NCI-H2227 (cell line): ENCODE data around the gene OPCML.

ENCODE experiments used
- DNase-seq: peaks from one replicate; lab custom pipeline; 2025; ENCODE audit not compliant: unreplicated experiment; lab: John Stamatoyannopoulos, UW

OPCML gene

GRCh38 chr11:133503776-133504175, 28.5 kb downstream of the OPCML start:
- DNase-seq = no peak

DNA sequence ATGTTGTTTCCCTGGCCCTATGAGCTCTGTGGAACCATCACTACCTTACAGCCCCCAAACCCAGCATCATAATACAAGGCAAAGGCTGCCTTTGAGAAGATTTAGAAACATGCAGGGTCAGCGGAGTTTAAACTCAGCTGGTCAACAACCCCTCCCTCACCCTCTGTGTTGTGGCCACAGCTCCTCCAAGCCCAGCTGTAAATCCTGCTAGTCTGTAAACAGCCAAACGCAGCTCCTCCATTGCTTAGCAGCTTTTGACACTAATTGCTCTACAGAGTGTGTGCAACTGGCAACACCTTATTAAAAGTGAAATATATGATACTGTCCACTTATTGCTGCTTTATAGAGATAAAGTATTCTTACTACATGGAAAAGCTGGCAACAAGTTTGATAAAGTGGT, 29.1 kb downstream of the OPCML start:
- no peak for DNase-seq

- no peak for DNase-seq
Measured at GRCh38 chr11:133501643-133502539, 30.4 kb downstream of the OPCML start.

GRCh38 chr11:133500936-133501335, 31.4 kb downstream of the OPCML start:
- DNase-seq = no peak

GRCh38 chr11:133500435-133500834, 31.9 kb downstream of the OPCML start:
- DNase-seq = no peak

GRCh38 chr11:133498969-133499368, 33.3 kb downstream of the OPCML start:
- no peak for DNase-seq

DNA sequence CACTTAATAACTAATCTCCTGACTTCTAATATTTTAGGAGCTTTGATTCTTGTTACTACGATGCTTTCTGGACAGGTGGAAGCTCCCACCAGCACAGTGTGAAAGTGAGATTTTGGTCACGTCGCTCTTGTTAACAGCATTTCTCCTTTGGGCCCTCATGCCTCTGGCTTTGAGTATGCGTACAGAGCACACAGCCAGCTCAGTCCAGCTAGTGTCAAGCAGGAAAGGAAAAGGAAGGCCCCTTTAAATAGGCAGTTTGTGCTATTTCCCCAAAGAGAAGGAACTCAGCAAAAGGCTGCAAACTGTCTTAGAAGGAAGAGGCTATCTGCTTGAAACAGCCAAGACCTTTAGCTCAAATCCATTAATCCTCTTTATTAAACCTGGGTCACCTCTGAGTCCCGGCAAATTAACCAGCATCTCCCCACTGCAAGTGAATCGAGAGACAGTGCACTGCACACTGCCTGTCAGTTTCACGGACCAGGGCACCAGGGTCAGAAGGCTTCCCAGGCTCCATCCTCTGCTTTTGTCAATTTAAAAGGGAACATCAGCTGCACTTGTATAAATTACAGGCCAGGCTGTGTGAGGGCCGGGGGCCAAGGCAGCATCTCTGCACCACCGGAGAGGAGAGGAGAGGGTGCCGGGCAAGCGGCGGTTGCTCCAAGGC, 34.7 kb downstream of the OPCML start:
- DNase-seq = no peak

DNA sequence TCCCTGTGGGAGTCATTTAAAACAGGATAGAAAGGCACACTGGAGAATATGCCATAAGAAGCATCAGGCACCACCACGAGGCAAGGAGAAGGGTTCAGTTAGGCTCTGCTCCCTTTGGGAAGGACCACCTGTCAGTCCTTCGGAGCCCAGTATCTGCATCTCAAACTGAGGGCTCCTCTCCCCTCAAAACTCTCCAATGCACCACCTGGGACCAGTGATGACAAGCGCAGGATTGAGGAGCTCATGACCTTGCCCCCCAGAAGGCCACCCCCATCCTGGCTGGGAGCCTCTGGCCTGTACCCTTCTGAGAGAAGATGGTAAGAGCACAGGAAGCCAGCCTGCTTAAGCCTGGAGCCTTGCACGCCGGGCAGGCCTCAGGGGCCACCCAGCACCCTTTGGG, 39.4 kb downstream of the OPCML start:
- no peak for DNase-seq

DNA sequence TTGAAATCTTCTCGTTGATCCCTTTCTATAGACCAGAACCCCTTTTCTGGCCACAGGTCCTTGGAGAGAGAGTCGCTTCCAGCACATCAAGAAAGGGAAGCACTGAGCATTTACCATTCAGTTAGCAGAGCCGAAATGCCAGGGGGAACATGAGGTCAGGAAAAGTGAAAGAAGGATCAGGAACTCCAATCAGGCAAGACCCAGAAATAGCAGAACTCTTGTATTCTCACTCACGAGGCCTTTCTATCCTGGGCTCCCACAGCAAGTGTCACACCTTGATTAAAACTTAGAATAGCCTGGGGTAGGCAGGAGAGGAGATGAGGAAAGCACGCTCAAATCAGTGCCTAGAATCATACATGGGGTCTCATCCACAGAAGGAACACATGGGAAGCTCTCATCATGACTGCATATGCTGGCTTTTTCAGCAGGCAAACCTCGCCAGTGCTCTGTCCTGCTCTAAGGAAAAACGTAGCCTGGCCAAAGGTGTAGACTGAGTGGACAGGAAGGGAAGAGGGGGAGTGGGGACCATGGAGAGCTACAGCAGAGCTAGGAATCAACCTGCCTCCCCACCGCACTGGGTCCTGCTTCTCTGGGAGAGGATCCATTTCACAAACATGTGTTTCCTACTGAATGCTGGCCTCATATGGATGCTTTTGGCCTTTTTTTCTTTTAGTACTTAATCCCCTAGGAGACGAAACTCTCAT, 40.5 kb downstream of the OPCML start:
- no peak for DNase-seq

DNA sequence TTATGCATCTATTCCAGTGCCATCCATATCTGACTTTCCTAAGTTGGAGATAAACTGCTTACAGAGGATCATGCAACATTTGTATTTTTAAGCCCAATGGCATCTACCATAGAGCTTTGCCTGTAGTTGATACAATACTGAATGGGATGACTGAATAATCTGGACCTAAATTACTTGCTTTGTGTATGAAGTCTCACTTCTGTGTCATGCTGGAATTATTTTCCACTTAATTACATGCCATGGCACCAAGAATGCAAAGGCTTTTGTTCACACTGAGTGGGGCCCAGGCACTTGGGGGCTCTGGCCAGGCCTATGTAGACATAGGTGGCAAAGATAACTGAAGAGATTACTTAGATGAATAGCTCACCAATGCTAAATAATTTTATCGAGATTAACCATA, 51.6 kb downstream of the OPCML start:
- no peak for DNase-seq

GRCh38 chr11:133479209-133479608, 53.1 kb downstream of the OPCML start:
- no peak for DNase-seq

DNA sequence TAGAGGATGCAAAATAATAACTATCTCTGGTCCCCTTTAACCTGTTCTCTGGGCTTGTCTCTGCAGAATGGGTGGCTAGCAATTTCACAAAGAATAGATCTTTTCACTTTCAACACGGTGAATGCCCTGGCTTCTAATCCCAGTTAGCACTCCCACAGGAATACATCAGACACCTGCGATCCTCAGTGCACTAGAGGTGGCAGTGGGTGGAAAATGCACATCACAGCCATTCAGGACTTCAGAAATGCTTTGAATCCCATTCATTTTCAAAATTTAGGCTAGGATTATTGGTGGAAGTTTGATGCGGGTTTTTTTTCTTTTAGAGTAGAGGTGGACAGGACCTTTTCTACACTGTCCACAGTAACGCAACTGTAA, 55.1 kb downstream of the OPCML start:
- DNase-seq = no peak

GRCh38 chr11:133476570-133477250, 55.6 kb downstream of the OPCML start:
- DNase-seq = no peak

DNA sequence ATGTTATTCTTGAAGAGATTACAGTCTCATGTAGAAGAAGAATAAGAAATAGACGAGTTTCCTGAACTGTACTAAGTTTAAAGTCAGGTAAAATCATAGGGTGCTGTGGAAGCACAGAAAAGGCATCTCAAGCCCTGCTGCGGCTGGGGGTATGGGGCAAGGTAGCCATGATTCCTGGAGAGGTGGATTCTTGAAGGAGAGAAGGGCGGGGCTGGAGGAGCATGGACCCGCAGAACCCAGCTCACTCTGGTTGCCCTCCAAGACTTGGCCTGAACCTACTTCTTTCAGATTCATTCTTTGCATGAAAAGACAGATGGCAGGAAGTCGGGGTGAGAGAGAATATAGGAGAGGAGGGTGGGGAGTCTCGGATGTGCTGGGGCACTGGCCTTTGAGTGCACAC, 57.8 kb downstream of the OPCML start:
- no peak for DNase-seq

DNA sequence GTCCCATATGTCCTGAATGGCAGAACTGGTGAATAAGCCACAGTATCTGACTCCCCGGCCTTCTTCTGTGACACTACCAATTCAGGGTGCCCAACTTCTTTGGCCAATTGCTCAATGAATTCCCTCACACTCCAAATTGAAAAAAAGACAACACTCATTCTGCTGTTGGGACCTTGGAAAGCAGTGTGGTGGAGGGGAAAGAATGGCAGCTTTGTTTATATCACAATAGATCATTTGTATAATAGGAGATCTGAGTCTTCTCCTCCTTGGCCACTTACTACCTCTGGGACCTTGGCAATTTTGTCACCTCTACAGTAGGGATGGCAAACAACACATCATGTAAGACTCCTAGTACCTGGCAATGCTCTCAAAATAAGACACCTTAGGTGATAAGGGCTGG, 64.6 kb downstream of the OPCML start:
- no peak for DNase-seq

DNA sequence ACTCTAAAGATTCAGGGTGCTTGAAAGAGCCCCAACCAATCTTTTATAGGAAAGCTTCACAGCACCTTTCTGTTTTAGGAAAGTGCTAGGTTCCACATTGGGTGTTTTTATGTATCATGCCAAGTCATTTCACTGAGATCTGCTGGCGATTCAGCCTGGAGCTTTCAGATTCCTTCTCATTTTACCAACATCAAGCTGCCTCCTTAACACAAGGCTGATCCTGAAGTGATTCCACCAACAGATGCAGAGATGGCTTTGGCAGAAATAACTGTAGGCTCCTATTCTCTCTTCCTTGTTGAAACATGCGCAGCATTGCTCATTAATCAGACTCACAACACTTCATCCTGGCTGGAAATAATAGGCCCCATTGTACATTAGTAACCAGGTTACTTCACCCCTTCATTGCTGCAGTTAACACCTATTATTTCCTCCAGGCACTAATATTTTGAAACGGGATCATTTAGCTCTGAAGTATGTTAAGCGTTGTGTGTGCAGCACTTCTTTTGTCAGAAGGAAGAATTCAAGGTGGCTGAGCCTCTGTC, 89.0 kb downstream of the OPCML start:
- DNase-seq = peak; percentile 13

- DNase-seq = no peak
Measured at GRCh38 chr11:133441964-133442660, 90.2 kb downstream of the OPCML start.

- no peak for DNase-seq
Measured at GRCh38 chr11:133425992-133426391, 106.3 kb downstream of the OPCML start.

DNA sequence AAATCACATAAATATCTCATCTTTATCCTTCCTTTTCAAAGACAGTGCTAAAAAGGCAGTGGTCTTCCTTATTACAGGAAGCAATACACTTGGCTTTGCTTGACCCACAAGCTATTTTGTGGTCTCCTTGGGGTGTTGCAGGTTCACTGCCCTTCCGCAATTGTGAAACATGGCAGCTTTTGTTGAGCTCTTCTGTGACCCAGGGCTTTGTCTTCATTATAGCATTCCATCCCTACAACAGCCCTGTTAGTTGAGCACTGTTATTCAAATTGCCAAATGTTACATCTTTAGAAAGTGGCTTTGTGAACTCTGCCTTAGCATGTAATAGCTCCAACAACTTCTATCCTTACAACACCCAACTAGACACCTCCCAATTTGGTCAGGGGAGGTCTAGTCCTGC, 107.1 kb downstream of the OPCML start:
- DNase-seq = no peak

DNA sequence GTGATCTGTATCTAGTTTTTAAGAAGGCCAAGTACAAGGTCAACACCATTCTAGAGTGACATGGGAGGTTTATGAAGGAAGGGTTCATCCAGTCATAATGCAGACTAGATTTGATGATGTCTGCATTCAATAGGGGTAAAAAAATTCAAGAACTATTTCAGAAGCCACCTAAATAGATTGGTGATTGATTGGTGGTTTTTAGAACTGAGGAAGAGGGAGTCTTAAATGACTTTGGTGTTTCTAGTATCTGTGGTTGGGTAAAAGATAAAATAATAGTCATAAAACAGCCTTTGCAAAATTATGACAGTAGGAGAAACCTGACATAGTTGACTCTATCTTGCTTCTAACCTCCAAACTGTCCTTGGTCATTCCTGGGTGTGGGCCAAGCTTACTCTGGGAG, 114.1 kb downstream of the OPCML start:
- DNase-seq = no peak

GRCh38 chr11:133414506-133414905, 117.8 kb downstream of the OPCML start:
- no peak for DNase-seq
